WTC11 (cell line): Measurements from ENCODE around the gene ADAMTSL5. TPM values are rescaled to one million over a fixed set of nuclear protein-coding genes. Genes with fewer than 3 reads are reported as not detected.

Source experiments
- ATAC-seq: fragments of 200-7000 bp; cut with Tn5 transposase; 2 replicates; pipeline ENCODE4 v1.10.0; 2021; ENCODE audit warnings: mild to moderate bottlenecking, moderate library complexity
- CTCF ChIA-PET: fragments of 300-600 bp; sonication (Branson Sonifier 250); formaldehyde crosslinking; loops from one replicate; lab custom pipeline; 2021; ENCODE audit warnings: antibody characterized with exemption; lab: Charles Lee
- POLR2A ChIA-PET: fragments of 350-600 bp; sonication (Branson Sonifier 250); formaldehyde crosslinking; loops from one replicate; lab custom pipeline; 2021; ENCODE audit warnings: antibody characterized with exemption; lab: Charles Lee
- DNase-seq: peaks from one replicate; pipeline ENCODE4 v3.0.0; 2021; ENCODE audit warnings: low spot score
- H3K27ac Mint-ChIP-seq: 2 replicates; pipeline ENCODE4 v1.8.0; 2021; ENCODE audit warnings: mixed read lengths
- H3K27me3 Mint-ChIP-seq: 2 replicates; pipeline ENCODE4 v1.8.0; 2021; ENCODE audit warnings: low read depth, mild to moderate bottlenecking, moderate library complexity, mixed read lengths
- H3K36me3 Mint-ChIP-seq: 2 replicates; pipeline ENCODE4 v1.8.0; 2021; ENCODE audit warnings: mixed read lengths
- H3K4me1 Mint-ChIP-seq: 2 replicates; pipeline ENCODE4 v1.8.0; 2022; ENCODE audit warnings: mixed read lengths
- H3K4me3 Mint-ChIP-seq: 2 replicates; pipeline ENCODE4 v1.8.0; 2021; ENCODE audit warnings: mild to moderate bottlenecking, moderate library complexity, mixed read lengths
- H3K9me3 Mint-ChIP-seq: 2 replicates; pipeline ENCODE4 v1.8.0; 2021; ENCODE audit warnings: mixed read lengths
- AR ChIP-seq: fragments of 250-450 bp; sonication (Bioruptor Pico); IDR thresholded peaks from 2 replicates; pipeline ENCODE4 v1.9.0; 2021; ENCODE audit warnings: mild to moderate bottlenecking
- CTCF ChIP-seq: fragments of 200-600 bp; IDR thresholded peaks from 2 replicates; pipeline ENCODE4 v1.8.0; 2022; ENCODE audit warnings: antibody characterized with exemption
- E2F1 ChIP-seq: sonication (generic); formaldehyde crosslinking; IDR thresholded peaks from 2 replicates; pipeline ENCODE4 v1.8.0; 2022; ENCODE audit warnings: mild to moderate bottlenecking, missing genetic modification reagents
- FOXJ3 ChIP-seq: sonication (generic); formaldehyde crosslinking; IDR thresholded peaks from 2 replicates; pipeline ENCODE4 v1.9.0; 2021; ENCODE audit warnings: missing genetic modification reagents, mild to moderate bottlenecking, borderline replicate concordance
- FOXK1 ChIP-seq: sonication (generic); formaldehyde crosslinking; IDR thresholded peaks from 2 replicates; pipeline ENCODE4 v1.8.0; 2022; ENCODE audit warnings: mild to moderate bottlenecking, moderate library complexity, missing genetic modification reagents
- FOXP1 ChIP-seq: sonication (generic); formaldehyde crosslinking; IDR thresholded peaks from 2 replicates; pipeline ENCODE4 v1.8.0; 2022; ENCODE audit warnings: missing genetic modification reagents, mild to moderate bottlenecking, moderate library complexity, borderline replicate concordance
- FOXP4 ChIP-seq: sonication (generic); formaldehyde crosslinking; IDR thresholded peaks from 2 replicates; pipeline ENCODE4 v1.8.0; 2022; ENCODE audit warnings: mild to moderate bottlenecking, missing genetic modification reagents
- GABPB1 ChIP-seq: sonication (generic); formaldehyde crosslinking; IDR thresholded peaks from 2 replicates; pipeline ENCODE4 v1.8.1; 2023; ENCODE audit warnings: mild to moderate bottlenecking, missing genetic modification reagents
- IRF2 ChIP-seq: sonication (generic); formaldehyde crosslinking; IDR thresholded peaks from 2 replicates; pipeline ENCODE4 v1.8.0; 2022; ENCODE audit warnings: low read depth, missing genetic modification reagents, borderline replicate concordance
- MAX ChIP-seq: sonication (generic); formaldehyde crosslinking; IDR thresholded peaks from 2 replicates; pipeline ENCODE4 v1.8.0; 2022; ENCODE audit warnings: mild to moderate bottlenecking, missing genetic modification reagents
- MYBL2 ChIP-seq: sonication (generic); formaldehyde crosslinking; IDR thresholded peaks from 2 replicates; pipeline ENCODE4 v1.8.1; 2023; ENCODE audit warnings: mild to moderate bottlenecking, moderate library complexity, missing genetic modification reagents
- NFE2L1 ChIP-seq: sonication (generic); formaldehyde crosslinking; IDR thresholded peaks from 2 replicates; pipeline ENCODE4 v1.8.1; 2023; ENCODE audit warnings: missing genetic modification reagents
- NFYB ChIP-seq: sonication (generic); formaldehyde crosslinking; conservative IDR thresholded peaks from 2 replicates; pipeline ENCODE4 v1.8.0; 2022; ENCODE audit warnings: low read depth, missing genetic modification reagents
- SMAD3 ChIP-seq: sonication (generic); formaldehyde crosslinking; IDR thresholded peaks from 2 replicates; pipeline ENCODE4 v1.8.0; 2022; ENCODE audit warnings: missing genetic modification reagents, mild to moderate bottlenecking, borderline replicate concordance
- TCF7 ChIP-seq: sonication (generic); formaldehyde crosslinking; IDR thresholded peaks from 2 replicates; pipeline ENCODE4 v1.8.0; 2022; ENCODE audit warnings: mild to moderate bottlenecking, low read depth, missing genetic modification reagents, moderate library complexity
- TEAD1 ChIP-seq: sonication (generic); formaldehyde crosslinking; IDR thresholded peaks from 2 replicates; pipeline ENCODE4 v1.8.0; 2022; ENCODE audit warnings: mild to moderate bottlenecking, missing genetic modification reagents
- ZBTB21 ChIP-seq: sonication (generic); formaldehyde crosslinking; IDR thresholded peaks from 2 replicates; pipeline ENCODE4 v1.8.1; 2023; ENCODE audit warnings: mild to moderate bottlenecking, missing genetic modification reagents, borderline replicate concordance
- ZNF138 ChIP-seq: sonication (generic); formaldehyde crosslinking; conservative IDR thresholded peaks from 2 replicates; pipeline ENCODE4 v1.8.1; 2022; ENCODE audit warnings: mild to moderate bottlenecking, moderate library complexity, missing genetic modification reagents
- ZNF317 ChIP-seq: sonication (generic); formaldehyde crosslinking; IDR thresholded peaks from 2 replicates; pipeline ENCODE4 v1.8.1; 2023; ENCODE audit warnings: low read depth, mild to moderate bottlenecking, moderate library complexity, missing genetic modification reagents, borderline replicate concordance
- total RNA-seq: library from RNA; stranded (reverse); gene quantifications from 3 replicates; pipeline ENCODE4 v1.2.3, GENCODE V29; 2021

Gene ADAMTSL5
- total RNA-seq, 1 experiment from 2014 or later: 1.5 TPM

- no peak for TF ChIP-seq GABPB1 (CRISPR knock-in tag)
These were observed 42.4 kb downstream of the ADAMTSL5 start (continued) for GRCh38 chr19:1470305-1471009.

- H3K27ac Mint-ChIP-seq: no peak overlapping the region
- TF ChIP-seq FOXP1 (CRISPR knock-in tag): no peak
- TF ChIP-seq NFYB (CRISPR knock-in tag): no peak
- 0 out of 2 replicates have a peak, but pooled peaks have one; percentile 2 for TF ChIP-seq FOXP4 (CRISPR knock-in tag)
- TF ChIP-seq MAX (CRISPR knock-in tag): peak; percentile 49; the same call in 1 of the 2 replicates
- no peak for TF ChIP-seq TEAD1 (CRISPR knock-in tag)
- H3K9me3 Mint-ChIP-seq: no peaks in the 10 kb centered on the region
- peaks cover 64% of the 10 kb centered on the region for H3K27me3 Mint-ChIP-seq
- H3K4me1 Mint-ChIP-seq: peaks cover 5% of the 10 kb centered on the region; the same call in 1 of the 2 replicates
- no peaks in the 10 kb centered on the region for H3K36me3 Mint-ChIP-seq
- peak overlapping the region; percentile 61 for H3K4me3 Mint-ChIP-seq
- ChIA-PET CTCF (interaction anchor here (2.9 to 3.2 kb wide), 2 partner anchors 14 to 25 kb away, joined by 13 to 19 read pairs; no protein-coding TSS in a partner anchor), POLR2A (no interaction called here)
- ATAC-seq (no peak), DNase-seq (no peak)
These were observed 42.8 kb downstream of the ADAMTSL5 start for GRCh38 chr19:1470055-1470304.

GRCh38 chr19:1469255-1470054, 43.4 kb downstream of the ADAMTSL5 start:
- no peak for ATAC-seq
- Mint-ChIP-seq H3K36me3 (no peaks in the 10 kb centered on the region), H3K4me1 (peaks cover 5% of the 10 kb centered on the region; the same call in 1 of the 2 replicates), H3K9me3 (no peaks in the 10 kb centered on the region), H3K27me3 (peaks cover 69% of the 10 kb centered on the region), H3K4me3 (no peak overlapping the region; the same call in 1 of the 2 replicates), H3K27ac (no peak overlapping the region)
- POLR2A ChIA-PET: no interaction called here
- CTCF ChIA-PET: interaction anchor here (1.2 to 5.0 kb wide), 3 partner anchors 14 to 77 kb away, joined by 3 to 76 read pairs (median 56); no protein-coding TSS in a partner anchor
- TF ChIP-seq AR (no peak), TCF7 (CRISPR knock-in tag) (no peak), MYBL2 (CRISPR knock-in tag) (no peak), E2F1 (CRISPR knock-in tag) (no peak), SMAD3 (CRISPR knock-in tag) (no peak), FOXK1 (CRISPR knock-in tag) (no peak), ZBTB21 (no peak), NFE2L1 (CRISPR knock-in tag) (no peak), IRF2 (CRISPR knock-in tag) (no peak), ZNF138 (CRISPR knock-in tag) (no peak), FOXJ3 (no peak), ZNF317 (CRISPR knock-in tag) (no peak), CTCF (no peak)
- peak; percentile 53 for DNase-seq
